A673 (cell line): ENCODE results near the gene STARD3NL. TPM values are rescaled to one million over a fixed set of nuclear protein-coding genes. Genes with fewer than 3 reads are reported as not detected.

Source experiments
- BruUV-seq: library from RNA; stranded (reverse); fragments of 400-500 nt; replicated peaks from 2 replicates; lab custom pipeline; 2021; lab: Mats Ljungman, UMichigan
- CTCF ChIA-PET: fragments of 300-600 bp; sonication (Branson Sonifier 250); formaldehyde crosslinking; loops from one replicate; lab custom pipeline; 2022; ENCODE audit warnings: antibody characterized with exemption; lab: Charles Lee
- POLR2A ChIA-PET: fragments of 300-600 bp; sonication (Branson Sonifier 250); formaldehyde crosslinking; loops from one replicate; lab custom pipeline; 2022; ENCODE audit warnings: antibody characterized with exemption; ENCODE audit not compliant: low non-redundant PET; lab: Charles Lee
- DNase-seq: peaks from one replicate; pipeline ENCODE4 v3.0.0-alpha.2; 2015; ENCODE audit warnings: low spot score
- H3K27ac ChIP-seq: fragments of 200-600 bp; sonication (generic); 2 replicates; pipeline ENCODE4 v1.5.1; 2016; ENCODE audit warnings: mixed run types, low read depth, mild to moderate bottlenecking, mixed read lengths, antibody characterized with exemption, low read length; ENCODE audit not compliant: poor library complexity, severe bottlenecking
- H3K27me3 ChIP-seq: fragments of 200-600 bp; sonication (generic); replicated peaks from 2 replicates; pipeline ENCODE4 v1.6.1; 2017; ENCODE audit warnings: mixed run types, low read depth, mild to moderate bottlenecking, mixed read lengths, antibody characterized with exemption, low read length; ENCODE audit not compliant: insufficient read depth, poor library complexity
- H3K36me3 ChIP-seq: fragments of 200-600 bp; sonication (generic); 2 replicates; pipeline ENCODE4 v1.6.1; 2016; ENCODE audit warnings: mixed run types, mild to moderate bottlenecking, mixed read lengths, antibody characterized with exemption, low read length; ENCODE audit not compliant: insufficient read depth, poor library complexity, severe bottlenecking
- H3K4me1 ChIP-seq: fragments of 200-600 bp; sonication (generic); 2 replicates; pipeline ENCODE4 v1.6.1; 2017; ENCODE audit warnings: mixed run types, mild to moderate bottlenecking, mixed read lengths, antibody characterized with exemption, low read length; ENCODE audit not compliant: insufficient read depth, poor library complexity, severe bottlenecking
- H3K4me3 ChIP-seq: fragments of 200-600 bp; sonication (generic); 2 replicates; pipeline ENCODE4 v1.5.1; 2016; ENCODE audit warnings: low read depth, mixed run types, mild to moderate bottlenecking, mixed read lengths, low read length; ENCODE audit not compliant: poor library complexity, severe bottlenecking
- H3K9me3 ChIP-seq: fragments of 200-600 bp; sonication (generic); 2 replicates; pipeline ENCODE4 v1.6.1; 2016; ENCODE audit warnings: mixed run types, low read depth, mild to moderate bottlenecking, mixed read lengths, antibody characterized with exemption, low read length; ENCODE audit not compliant: poor library complexity, severe bottlenecking
- CTCF ChIP-seq: fragments of 300-800, 200-600 bp; sonication (generic); conservative IDR thresholded peaks from 2 replicates; pipeline ENCODE4 v1.5.1; 2017; ENCODE audit warnings: low read depth, mild to moderate bottlenecking, antibody characterized with exemption, low read length, moderate library complexity, mixed read lengths
- EZH2 ChIP-seq: fragments of 200-600 bp; sonication (generic); IDR thresholded peaks from 2 replicates; pipeline ENCODE4 v1.6.1; 2017; ENCODE audit warnings: borderline replicate concordance, low read depth, mild to moderate bottlenecking, mixed read lengths, antibody characterized with exemption, low read length; ENCODE audit not compliant: poor library complexity, severe bottlenecking
- intact Hi-C: fragments of 100-400 bp; cut with micrococcal nuclease; formaldehyde crosslinking; loops from one replicate; pipeline ENCODE4 v1.10.0; 2022; ENCODE audit not compliant: unreplicated experiment
- total RNA-seq: library from RNA; stranded (reverse); gene quantifications from 2 replicates; pipeline ENCODE4 v1.2.3, GENCODE V29; 2021

Gene STARD3NL
- total RNA-seq, 1 experiment from 2014 or later: 34.8 TPM

GRCh38 chr7:38274486-38274885 lies 96.4 kb downstream of the STARD3NL start:
- TF ChIP-seq EZH2: no peak
- TF ChIP-seq CTCF: no peak
- CTCF ChIA-PET: no interaction called here
- Histone ChIP-seq H3K9me3 (no peaks in the 10 kb centered on the region), H3K27ac (no peak overlapping the region), H3K36me3 (no peaks in the 10 kb centered on the region), H3K4me3 (no peak overlapping the region), H3K27me3 (no peaks in the 10 kb centered on the region), H3K4me1 (no peaks in the 10 kb centered on the region)
- POLR2A ChIA-PET: no interaction called here
- no TSS peak for BruUV-seq
- DNase-seq: no peak
- intact Hi-C loops: no loop called here

- TF ChIP-seq EZH2: no peak
- no peak for TF ChIP-seq CTCF
- CTCF ChIA-PET: no interaction called here
- Histone ChIP-seq H3K27ac (no peak overlapping the region), H3K36me3 (no peaks in the 10 kb centered on the region), H3K9me3 (no peaks in the 10 kb centered on the region), H3K4me1 (peaks cover 4% of the 10 kb centered on the region), H3K4me3 (no peak overlapping the region), H3K27me3 (no peaks in the 10 kb centered on the region)
- POLR2A ChIA-PET: no interaction called here
- intact Hi-C loops: no loop called here
- no peak for DNase-seq
- BruUV-seq: no TSS peak
Observed at GRCh38 chr7:38274927-38275620, 97.0 kb downstream of the STARD3NL start.

GRCh38 chr7:38276096-38276877 lies 98.2 kb downstream of the STARD3NL start:
- H3K4me1 ChIP-seq: peaks cover 4% of the 10 kb centered on the region
- no peak overlapping the region for H3K27ac ChIP-seq
- no peaks in the 10 kb centered on the region for H3K36me3 ChIP-seq
- CTCF ChIA-PET: no interaction called here
- no TSS peak for BruUV-seq
- no peak for TF ChIP-seq EZH2
- no peak for TF ChIP-seq CTCF
- DNase-seq: peak; percentile 77
- H3K27me3 ChIP-seq: no peaks in the 10 kb centered on the region
- no peak overlapping the region for H3K4me3 ChIP-seq
- no peaks in the 10 kb centered on the region for H3K9me3 ChIP-seq
- POLR2A ChIA-PET: no interaction called here
- intact Hi-C loops: no loop called here
